Heart left ventricle (tissue), 16 donors: ENCODE results near the gene VPS26C. TPM values are rescaled to one million over a fixed set of nuclear protein-coding genes. Genes with fewer than 3 reads are reported as not detected.

Experiments used
- ATAC-seq, 4 donors: fragments of 200-7000 bp; cut with Tn5 transposase; one replicate each; pipeline ENCODE4 v1.9.1; 2020 to 2022; ENCODE audit warnings: moderate library complexity in 4 of 4, mild to moderate bottlenecking in 3 of 4, moderate number of reproducible peaks in 1 of 4
- DNase-seq, 5 donors: peaks; one replicate each; pipeline ENCODE4 v3.0.0-alpha.2; 2020
- H3K27ac ChIP-seq, 12 donors: fragments of 200-600 bp; sonication (generic) in 4 of 12; one replicate each; pipeline versions ENCODE4 v1.5.0 to v1.8.0; 2016 to 2022; ENCODE audit warnings: mild to moderate bottlenecking in 2 of 12
- H3K27me3 ChIP-seq, 9 donors: fragments of 200-600 bp; sonication (generic) in 2 of 9; one replicate each; pipeline versions ENCODE4 v1.5.1 to v1.8.0; 2016 to 2022; ENCODE audit warnings: mild to moderate bottlenecking in 3 of 9
- H3K36me3 ChIP-seq, 9 donors: fragments of 200-600 bp; sonication (generic) in 2 of 9; one replicate each; pipeline versions ENCODE4 v1.5.0 to v1.8.0; 2018 to 2022; ENCODE audit warnings: mild to moderate bottlenecking in 2 of 9
- H3K4me1 ChIP-seq, 12 donors: fragments of 200-600 bp; sonication (generic) in 4 of 12; one replicate each; pipeline versions ENCODE4 v1.5.0 to v1.8.0; 2016 to 2022; ENCODE audit warnings: mild to moderate bottlenecking in 3 of 12
- H3K4me3 ChIP-seq, 12 donors: fragments of 200-600 bp; sonication (generic) in 4 of 12; one replicate each; pipeline versions ENCODE4 v1.5.0 to v1.8.0; 2017 to 2022; ENCODE audit warnings: mild to moderate bottlenecking in 9 of 12, moderate library complexity in 4 of 12
- H3K9me3 ChIP-seq, 12 donors: fragments of 200-600 bp; sonication (generic) in 4 of 12; one replicate each; pipeline versions ENCODE4 v1.5.0 to v1.8.0; 2016 to 2022; ENCODE audit warnings: mild to moderate bottlenecking in 1 of 12
- POLR2A ChIP-seq, 2 donors: fragments of 450-650 bp; IDR thresholded peaks; one replicate each; pipeline ENCODE4 v1.6.1; 2017; ENCODE audit warnings: antibody characterized with exemption in 2 of 2, mild to moderate bottlenecking in 2 of 2, moderate library complexity in 2 of 2
- WGBS, 4 donors: extraction: QIAGEN DNeasy Blood & Tissue Kit in 2 of 4; methylation state at CpG; one replicate each; pipeline versions ENCODE4 v1.1.5 to v1.1.7; 2013 to 2018; 5-methylcytosine and 5-hydroxymethylcytosine counted together
- intact Hi-C, 10 donors: fragments of 100-400 bp; cut with DNase I; formaldehyde crosslinking; loops; one replicate each; pipeline versions ENCODE4 v1.11.1 to v1.14.2; 2022
- polyA plus RNA-seq, 2 donors: library from polyadenylated mRNA; stranded (reverse); fragments of 200-250 nt; gene quantifications; one replicate each; pipeline ENCODE4 v1.2.3, GENCODE V29; 2013
- total RNA-seq, 9 donors: library from RNA; depleted of rRNA in 2 of 9; stranded (reverse); fragments of >200 nt in 2 of 9; fragmentation: NEBNext Ultra II Directional in 3 of 9; extraction: Animal tissue kit (Norgen Biotek cat#: 25700) in 3 of 9; gene quantifications; one replicate each; pipeline versions ENCODE4 v1.1.0 to v1.2.4, GENCODE V29; 2016 to 2023
- TF ChIP-seq, protein P1 (sequence below), 12 donors: fragments of 200-600 bp; sonication (generic) in 4 of 12; IDR thresholded peaks; one replicate each; pipeline versions ENCODE4 v1.5.0 to v1.8.0; 2018 to 2022; ENCODE audit warnings: antibody characterized with exemption in 12 of 12, mild to moderate bottlenecking in 5 of 12
- donor health status: ischemic (EF 13 %, LVEDD 7.1; RV severe dilation, severe dysfunction).
- donor health status: healthy with polysubstance abuse.
- donor health status: DM: no; HTN: yes; CAD: no.
- donor health status: DM: no; HTN: no; CAD: no.
- donor health status: ischemic (EF 25% LVEDD 6.9; RV normal size, moderate dysfunction).
- donor health status: ischemic (EF 25% LVEDD 5.7; RV mildly dilated, moderate dysfunction).
- donor health status: healthy.
- donor health status: DM: yes; HTN: yes; CAD: no.
- donor health status: ischemic (EF 35%, LVEDD 5.7; RV mildly dilated, moderate dysfunction).
- donor health status: nonischemic (EF 11% LVEDD 7.7; RV severe dilation, severe dysfunction).
- donor health status: DM: yes; HTN: yes; CAD: no.
- donor health status: PGD.
- donor health status: ischemic (EF 29% LVEDD 5.4; RV normal size, mild dysfunction).
- donor health status: nonischemic (EF 23%, LVEDD 6.1; RV moderate dilation, normal function).

Gene VPS26C
- total and polyA plus RNA-seq, 11 donors = 18.1 to 88.6 (median 53.5) TPM

GRCh38 chr21:37269481-37269880 lies 2.3 kb upstream of the VPS26C start:
- H3K9me3 ChIP-seq = no peaks in the 10 kb centered on the region
- DNase-seq (no peak), ATAC-seq (no peak)
- intact Hi-C loops = loop anchor here in 8 of 10 donors (2.0 to 10.0 kb wide), 8 partner anchors 42 to 293 kb away; partner anchors contain the start of genes DYRK1A (in 3 of the 8), PIGP (in 1 of the 8) and TTC3 (in 1 of the 8)
- no peaks in the 10 kb centered on the region for H3K27me3 ChIP-seq
- no peak overlapping the region for H3K4me3 ChIP-seq
- peaks cover 0 to 32% (median 20%) of the 10 kb centered on the region in 12 donors for H3K4me1 ChIP-seq
- no peaks in the 10 kb centered on the region for H3K36me3 ChIP-seq
- no peak overlapping the region for H3K27ac ChIP-seq
- 82 to 89% (median 84%) methylated on average over 11 of the region's 11 CpGs for WGBS, 4 donors
- TF ChIP-seq, protein P1, sequence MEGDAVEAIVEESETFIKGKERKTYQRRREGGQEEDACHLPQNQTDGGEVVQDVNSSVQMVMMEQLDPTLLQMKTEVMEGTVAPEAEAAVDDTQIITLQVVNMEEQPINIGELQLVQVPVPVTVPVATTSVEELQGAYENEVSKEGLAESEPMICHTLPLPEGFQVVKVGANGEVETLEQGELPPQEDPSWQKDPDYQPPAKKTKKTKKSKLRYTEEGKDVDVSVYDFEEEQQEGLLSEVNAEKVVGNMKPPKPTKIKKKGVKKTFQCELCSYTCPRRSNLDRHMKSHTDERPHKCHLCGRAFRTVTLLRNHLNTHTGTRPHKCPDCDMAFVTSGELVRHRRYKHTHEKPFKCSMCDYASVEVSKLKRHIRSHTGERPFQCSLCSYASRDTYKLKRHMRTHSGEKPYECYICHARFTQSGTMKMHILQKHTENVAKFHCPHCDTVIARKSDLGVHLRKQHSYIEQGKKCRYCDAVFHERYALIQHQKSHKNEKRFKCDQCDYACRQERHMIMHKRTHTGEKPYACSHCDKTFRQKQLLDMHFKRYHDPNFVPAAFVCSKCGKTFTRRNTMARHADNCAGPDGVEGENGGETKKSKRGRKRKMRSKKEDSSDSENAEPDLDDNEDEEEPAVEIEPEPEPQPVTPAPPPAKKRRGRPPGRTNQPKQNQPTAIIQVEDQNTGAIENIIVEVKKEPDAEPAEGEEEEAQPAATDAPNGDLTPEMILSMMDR (IDR thresholded peaks at IDR 0.05) = no peak
- TF ChIP-seq POLR2A (IDR thresholded peaks at IDR 0.05) = no peak

GRCh38 chr21:37268186-37268503 lies 1.0 kb upstream of the VPS26C start:
- Histone ChIP-seq H3K9me3 (no peaks in the 10 kb centered on the region), H3K27ac (peak overlapping the region; percentile 91 to 100 (median 96)), H3K27me3 (no peaks in the 10 kb centered on the region), H3K4me1 (peaks cover 0 to 45% (median 27%) of the 10 kb centered on the region in 12 donors), H3K4me3 (peak overlapping the region; percentile 69 to 95 (median 90)), H3K36me3 (no peaks in the 10 kb centered on the region)
- DNase-seq = no peak
- no peak for ATAC-seq
- intact Hi-C loops = loop anchor here in 8 of 10 donors (2.0 to 10.0 kb wide), 8 partner anchors 41 to 294 kb away; partner anchors contain the start of genes DYRK1A (in 3 of the 8), PIGP (in 1 of the 8) and TTC3 (in 1 of the 8)
- WGBS, 4 donors = 2 to 4% (median 2%) methylated on average over 7 of the region's 7 CpGs
- TF ChIP-seq, protein P1 (IDR thresholded peaks at IDR 0.05) = no peak
- TF ChIP-seq POLR2A (IDR thresholded peaks at IDR 0.05) = no peak

- TF ChIP-seq, protein P1 (IDR thresholded peaks at IDR 0.05) = no peak
- TF ChIP-seq POLR2A (IDR thresholded peaks at IDR 0.05) = no peak
Measured at GRCh38 chr21:37266515-37267221, 466 bp downstream of the VPS26C start.

DNA sequence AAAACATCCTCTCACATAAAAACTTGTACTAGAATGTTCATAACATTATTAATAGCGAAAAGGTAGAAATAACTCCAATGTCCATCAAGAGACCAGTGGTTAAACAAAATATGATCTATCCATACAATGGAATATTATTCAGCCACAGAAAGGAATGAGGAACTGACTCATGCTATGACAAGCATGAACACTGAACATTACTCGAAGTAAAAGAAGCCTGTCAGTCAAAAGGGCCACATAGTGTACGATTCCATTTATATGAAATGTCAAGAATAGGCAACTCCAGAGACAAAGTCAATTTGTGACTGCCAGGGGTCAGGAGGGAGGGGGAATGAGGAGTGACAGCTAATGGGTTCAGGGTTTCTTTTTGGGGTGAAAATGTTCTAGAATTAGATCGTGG lies 2.3 kb downstream of the VPS26C start:
- no peak for ATAC-seq
- Histone ChIP-seq H3K9me3 (no peaks in the 10 kb centered on the region), H3K4me1 (peaks cover 0 to 51% (median 27%) of the 10 kb centered on the region in 12 donors), H3K36me3 (peaks cover 0 to 10% (median 0%) of the 10 kb centered on the region in 9 donors), H3K27ac (peak overlapping the region in 3 of 12 donors; percentile 4 to 26 (median 17)), H3K27me3 (no peaks in the 10 kb centered on the region), H3K4me3 (no peak overlapping the region)
- TF ChIP-seq POLR2A (IDR thresholded peaks at IDR 0.05) = no peak
- TF ChIP-seq, protein P1 (IDR thresholded peaks at IDR 0.05) = no peak
- 87 to 93% (median 91%) methylated on average over 4 of the region's 4 CpGs for WGBS, 4 donors
- intact Hi-C loops = loop anchor here in 8 of 10 donors (5.0 to 10.0 kb wide), 6 partner anchors 38 to 297 kb away; partner anchors contain the start of gene DYRK1A (in 3 of the 8)
- no peak for DNase-seq

More at GRCh38 chr21:37266515-37267221, 466 bp downstream of the VPS26C start:
- Histone ChIP-seq H3K9me3 (no peaks in the 10 kb centered on the region), H3K4me1 (peaks cover 0 to 50% (median 27%) of the 10 kb centered on the region in 12 donors), H3K27me3 (no peaks in the 10 kb centered on the region), H3K4me3 (peak overlapping the region; percentile 69 to 95 (median 90)), H3K36me3 (peaks cover 0 to 2% (median 0%) of the 10 kb centered on the region in 9 donors), H3K27ac (peak overlapping the region; percentile 91 to 100 (median 96))
- peak in 4 of 5 donors; percentile 36 to 80 (median 64) for DNase-seq
- WGBS, 4 donors = 2 to 17% (median 3%) methylated on average over 6 to 39 of the region's 39 CpGs
- ATAC-seq = peak in 2 of 4 donors; percentile 3 to 13
- intact Hi-C loops = loop anchor here in 9 of 10 donors (1.0 to 10.0 kb wide), 13 partner anchors 39 to 296 kb away; partner anchors contain the start of gene DYRK1A (in 9 of the 9)
